ENCODE results near the gene NALCN. TPM values are rescaled to one million over a fixed set of nuclear protein-coding genes. Genes with fewer than 3 reads are reported as not detected.

Gene NALCN
- total RNA-seq, 2 experiments from 2014 or later = not detected

DNA sequence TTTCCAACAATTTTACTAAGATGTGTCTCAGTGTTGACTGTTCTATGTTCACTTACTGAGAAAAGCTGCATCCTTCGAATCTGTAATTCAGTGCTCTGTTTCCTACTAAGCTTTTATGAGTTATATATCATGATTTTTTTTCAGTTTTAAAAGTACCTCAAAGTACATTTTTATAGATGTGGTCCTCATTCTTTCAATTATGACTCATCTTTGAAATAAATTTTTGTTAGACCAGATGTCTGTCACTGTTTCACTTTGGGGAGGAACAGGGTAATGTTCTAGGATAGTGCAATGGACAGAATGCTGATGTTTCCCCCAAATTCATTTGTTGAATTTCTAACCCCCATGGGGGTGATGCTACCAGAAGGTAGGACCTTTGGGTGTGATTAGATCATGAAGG is 74.8 kb downstream of the NALCN start:
- ATAC-seq (ENCODE audit: poor library complexity) (no peak), DNase-seq (no peak)
- H3K36me3 Mint-ChIP-seq (ENCODE audit: low read depth) = no peaks in the 10 kb centered on the region
- TF ChIP-seq, protein P1, sequence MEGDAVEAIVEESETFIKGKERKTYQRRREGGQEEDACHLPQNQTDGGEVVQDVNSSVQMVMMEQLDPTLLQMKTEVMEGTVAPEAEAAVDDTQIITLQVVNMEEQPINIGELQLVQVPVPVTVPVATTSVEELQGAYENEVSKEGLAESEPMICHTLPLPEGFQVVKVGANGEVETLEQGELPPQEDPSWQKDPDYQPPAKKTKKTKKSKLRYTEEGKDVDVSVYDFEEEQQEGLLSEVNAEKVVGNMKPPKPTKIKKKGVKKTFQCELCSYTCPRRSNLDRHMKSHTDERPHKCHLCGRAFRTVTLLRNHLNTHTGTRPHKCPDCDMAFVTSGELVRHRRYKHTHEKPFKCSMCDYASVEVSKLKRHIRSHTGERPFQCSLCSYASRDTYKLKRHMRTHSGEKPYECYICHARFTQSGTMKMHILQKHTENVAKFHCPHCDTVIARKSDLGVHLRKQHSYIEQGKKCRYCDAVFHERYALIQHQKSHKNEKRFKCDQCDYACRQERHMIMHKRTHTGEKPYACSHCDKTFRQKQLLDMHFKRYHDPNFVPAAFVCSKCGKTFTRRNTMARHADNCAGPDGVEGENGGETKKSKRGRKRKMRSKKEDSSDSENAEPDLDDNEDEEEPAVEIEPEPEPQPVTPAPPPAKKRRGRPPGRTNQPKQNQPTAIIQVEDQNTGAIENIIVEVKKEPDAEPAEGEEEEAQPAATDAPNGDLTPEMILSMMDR (IDR thresholded peaks at IDR 0.05) = no peak
- no peaks in the 10 kb centered on the region for H3K9me3 Mint-ChIP-seq
- no peaks in the 10 kb centered on the region for H3K36me3 ChIP-seq (ENCODE audit: insufficient read depth, low read length)
- no peaks in the 10 kb centered on the region for H3K4me1 Mint-ChIP-seq (ENCODE audit: low read depth)
- H3K27me3 Mint-ChIP-seq = no peaks in the 10 kb centered on the region
- intact Hi-C loops (cut with DNase I, micrococcal nuclease) = no loop called here
- H3K4me3 Mint-ChIP-seq = no peak overlapping the region
- no peaks in the 10 kb centered on the region for H3K9me3 ChIP-seq (ENCODE audit: control insufficient read depth in 1 of 2, insufficient read depth in 1 of 2, low read length in 2 of 2)
- no peaks in the 10 kb centered on the region for H3K27me3 ChIP-seq (ENCODE audit: control insufficient read depth in 1 of 2, insufficient read depth in 2 of 2, low read length in 2 of 2)
- no peaks in the 10 kb centered on the region for H3K4me1 ChIP-seq (ENCODE audit: insufficient read depth, low read length)
- H3K4me3 ChIP-seq (ENCODE audit: low read length) = no peak overlapping the region
- POLR2A ChIA-PET = no interaction called here
- no peak overlapping the region for H3K27ac Mint-ChIP-seq
- H3K27ac ChIP-seq (ENCODE audit: low read depth in 1 of 2, low read length in 2 of 2) = no peak overlapping the region
- CTCF ChIA-PET = no interaction called here

DNA sequence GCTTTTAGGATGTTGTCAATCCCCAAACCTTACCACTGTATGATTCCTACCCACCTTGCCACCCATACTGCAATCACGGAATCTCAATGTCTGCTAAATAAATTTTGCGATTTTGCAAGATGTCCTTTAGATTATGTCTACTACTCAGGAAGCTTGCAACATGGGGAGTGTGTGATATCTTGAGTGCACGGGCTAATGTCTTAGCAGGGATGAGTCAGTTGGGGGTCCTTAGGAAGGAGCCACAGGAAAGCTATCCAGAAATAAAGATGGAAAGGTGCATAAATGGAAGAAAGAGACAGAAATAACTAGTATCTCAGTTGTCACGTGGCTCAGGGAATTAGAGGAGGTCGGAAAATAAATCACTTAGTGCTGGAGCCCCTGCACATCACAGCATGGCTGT is 77.1 kb downstream of the NALCN start:
- no peaks in the 10 kb centered on the region for H3K9me3 ChIP-seq (ENCODE audit: control insufficient read depth in 1 of 2, insufficient read depth in 1 of 2, low read length in 2 of 2)
- no peaks in the 10 kb centered on the region for H3K36me3 ChIP-seq (ENCODE audit: insufficient read depth, low read length)
- Mint-ChIP-seq H3K9me3 (no peaks in the 10 kb centered on the region), H3K27me3 (no peaks in the 10 kb centered on the region), H3K36me3 (ENCODE audit: low read depth) (no peaks in the 10 kb centered on the region), H3K4me3 (no peak overlapping the region), H3K4me1 (ENCODE audit: low read depth) (no peaks in the 10 kb centered on the region), H3K27ac (no peak overlapping the region)
- no peak for DNase-seq
- no peak for ATAC-seq (ENCODE audit: poor library complexity)
- ChIA-PET POLR2A (no interaction called here), CTCF (no interaction called here)
- no peak overlapping the region for H3K4me3 ChIP-seq (ENCODE audit: low read length)
- no peaks in the 10 kb centered on the region for H3K27me3 ChIP-seq (ENCODE audit: control insufficient read depth in 1 of 2, insufficient read depth in 2 of 2, low read length in 2 of 2)
- TF ChIP-seq, protein P1 (IDR thresholded peaks at IDR 0.05) = no peak
- H3K4me1 ChIP-seq (ENCODE audit: insufficient read depth, low read length) = no peaks in the 10 kb centered on the region
- no peak overlapping the region for H3K27ac ChIP-seq (ENCODE audit: low read depth in 1 of 2, low read length in 2 of 2)
- intact Hi-C loops (cut with DNase I, micrococcal nuclease) = no loop called here

DNA sequence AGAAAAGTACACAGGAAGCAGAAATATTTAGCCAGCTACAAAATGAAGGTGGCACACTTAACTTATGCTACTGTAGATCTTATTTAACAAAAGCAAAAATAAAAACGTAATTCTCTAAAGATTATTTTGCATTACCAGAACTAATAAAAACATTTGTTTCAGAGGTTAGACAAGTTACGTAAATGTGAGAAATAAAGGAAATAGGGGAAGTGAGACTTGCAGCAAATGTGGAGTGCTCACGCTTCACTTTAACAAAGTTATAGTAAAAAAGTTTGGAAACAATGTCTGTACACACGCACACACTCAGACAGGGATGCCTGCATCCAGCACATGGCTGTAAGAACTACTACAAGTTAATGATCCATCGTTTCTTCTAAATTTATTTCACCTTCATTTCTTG is 83.7 kb downstream of the NALCN start:
- TF ChIP-seq, protein P1 (IDR thresholded peaks at IDR 0.05) = no peak
- H3K4me1 ChIP-seq (ENCODE audit: insufficient read depth, low read length) = no peaks in the 10 kb centered on the region
- no peak overlapping the region for H3K4me3 Mint-ChIP-seq
- H3K9me3 Mint-ChIP-seq = no peaks in the 10 kb centered on the region
- no peak overlapping the region for H3K27ac ChIP-seq (ENCODE audit: low read depth in 1 of 2, low read length in 2 of 2)
- no peak overlapping the region for H3K27ac Mint-ChIP-seq
- ATAC-seq (ENCODE audit: poor library complexity) (no peak), DNase-seq (no peak)
- CTCF ChIA-PET = no interaction called here
- no peaks in the 10 kb centered on the region for H3K36me3 ChIP-seq (ENCODE audit: insufficient read depth, low read length)
- no peaks in the 10 kb centered on the region for H3K27me3 ChIP-seq (ENCODE audit: control insufficient read depth in 1 of 2, insufficient read depth in 2 of 2, low read length in 2 of 2)
- H3K4me3 ChIP-seq (ENCODE audit: low read length) = no peak overlapping the region
- no peaks in the 10 kb centered on the region for H3K4me1 Mint-ChIP-seq (ENCODE audit: low read depth)
- intact Hi-C loops (cut with DNase I, micrococcal nuclease) = no loop called here
- POLR2A ChIA-PET = no interaction called here
- no peaks in the 10 kb centered on the region for H3K9me3 ChIP-seq (ENCODE audit: control insufficient read depth in 1 of 2, insufficient read depth in 1 of 2, low read length in 2 of 2)
- no peaks in the 10 kb centered on the region for H3K36me3 Mint-ChIP-seq (ENCODE audit: low read depth)
- H3K27me3 Mint-ChIP-seq = peaks cover 4% of the 10 kb centered on the region
